ENCODE data around the gene AMPD3. TPM values are rescaled to one million over a fixed set of nuclear protein-coding genes. Genes with fewer than 3 reads are reported as not detected.
"Not testable (repeated sequence)": the region's sequence is repeated elsewhere in the genome, so short reads cannot be mapped to it uniquely, and the experiment has no call there.

AMPD3 gene
- total and polyA plus RNA-seq, 2 of the 13 experiments (the other 11 are each of a cell fraction or from before 2014, with no cell fraction given), result 0.33 to 2.3 TPM

DNA sequence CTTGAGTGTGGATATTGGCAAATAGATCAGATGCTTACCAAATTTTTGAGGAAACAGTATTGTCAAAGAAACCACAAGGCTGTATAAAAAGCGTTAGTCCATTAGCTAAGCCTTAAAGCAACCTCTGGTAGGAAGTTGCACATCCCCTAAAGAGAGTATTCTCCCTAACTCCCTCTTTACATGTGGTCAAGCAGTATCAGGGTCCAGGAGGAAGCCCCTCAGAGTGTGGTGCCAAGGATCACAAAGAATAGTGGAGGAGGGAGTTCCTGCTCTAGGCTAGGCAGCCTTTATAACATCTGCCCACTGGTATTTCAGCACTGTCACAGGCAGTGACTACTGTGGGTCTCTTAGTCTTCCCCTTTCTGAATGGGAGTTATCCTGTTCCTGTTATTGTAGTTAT lies 18.8 kb upstream of the AMPD3 start (continued):
- TF ChIP-seq ZBTB21 (CRISPR knock-in tag; IDR thresholded peaks at IDR 0.05) (no peak), MAF1 (CRISPR knock-in tag; IDR thresholded peaks at IDR 0.05; ENCODE audit: borderline replicate concordance) (no peak), KLF9 (CRISPR knock-in tag; IDR thresholded peaks at IDR 0.05; ENCODE audit: low read depth) (no peak), PHF5A (CRISPR knock-in tag; IDR thresholded peaks at IDR 0.05; ENCODE audit: low read depth, unreplicated experiment) (no peak), ZNF776 (CRISPR knock-in tag; IDR thresholded peaks at IDR 0.05) (no peak), ZNF574 (CRISPR knock-in tag; IDR thresholded peaks at IDR 0.05) (no peak)
- TF ChIP-seq, protein P1, sequence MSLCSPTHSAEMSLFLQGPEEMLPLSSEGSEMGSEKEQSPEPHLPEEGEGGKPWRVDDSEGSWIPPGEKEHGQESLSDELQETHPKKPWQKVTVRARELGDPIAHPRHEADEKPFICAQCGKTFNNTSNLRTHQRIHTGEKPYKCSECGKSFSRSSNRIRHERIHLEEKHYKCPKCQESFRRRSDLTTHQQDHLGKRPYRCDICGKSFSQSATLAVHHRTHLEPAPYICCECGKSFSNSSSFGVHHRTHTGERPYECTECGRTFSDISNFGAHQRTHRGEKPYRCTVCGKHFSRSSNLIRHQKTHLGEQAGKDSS (CRISPR knock-in tag; IDR thresholded peaks at IDR 0.05; ENCODE audit: borderline replicate concordance, low read depth), result no peak

DNA sequence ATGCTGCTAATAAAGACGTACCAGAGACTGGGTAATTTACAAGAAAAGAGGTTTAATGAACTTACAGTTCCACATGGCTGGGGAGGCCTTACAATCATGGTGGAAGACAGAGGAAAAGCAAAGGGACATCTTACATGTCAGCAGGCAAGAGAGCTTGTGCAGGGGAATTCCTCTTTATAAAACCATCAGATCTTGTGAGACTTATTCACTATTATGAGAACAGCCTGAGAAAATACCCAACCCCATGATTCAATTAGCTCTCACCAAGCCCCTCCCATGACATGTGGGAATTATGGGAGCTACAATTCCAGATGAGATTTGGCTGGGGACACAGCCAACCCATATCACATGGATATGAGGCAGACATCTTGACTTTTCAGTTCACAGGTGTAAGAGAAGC lies 18.4 kb upstream of the AMPD3 start:
- ATAC-seq; H3K27ac ChIP-seq (ENCODE audit: extremely low read length, insufficient read depth, low read length); H3K4me3 ChIP-seq (replicated peaks in 1 of 3; ENCODE audit: insufficient read depth in 1 of 3, low read depth in 2 of 3, low read length in 3 of 3); H3K27me3 ChIP-seq (ENCODE audit: control insufficient read depth in 1 of 2, insufficient read depth in 2 of 2, low read length in 2 of 2); H4K20me1 ChIP-seq (ENCODE audit: insufficient read depth, low read length); H3K9me3 ChIP-seq (ENCODE audit: low read length); FAIRE-seq; DNase-seq (ENCODE audit: low spot score); H2AFZ ChIP-seq (ENCODE audit: low read length); intact Hi-C loops (cut with micrococcal nuclease; ENCODE audit: unreplicated experiment); H3K79me2 ChIP-seq (ENCODE audit: insufficient read depth, low read length); H3K4me2 ChIP-seq (ENCODE audit: low read depth, low read length); H3K4me1 ChIP-seq (ENCODE audit: insufficient read depth, low read length); in situ Hi-C loops (cut with HindIII; ENCODE audit: extremely low pct_ligation_motif_present, low pct_unique_long_range_greater_than_20kb); H3K36me3 ChIP-seq (replicated peaks in 1 of 2; ENCODE audit: control insufficient read depth in 1 of 2, insufficient read depth in 2 of 2, low read length in 2 of 2); H3K9ac ChIP-seq (ENCODE audit: insufficient read depth, low read depth, low read length); POLR2A ChIA-PET; BruUV-seq (replicated peaks); CTCF ChIA-PET (ENCODE audit: low intra/inter-chr PET ratio, low total read pairs): not testable (repeated sequence)
- WGBS (ENCODE audit: low lambda C conversion rate), result 74% methylated on average over 1 of the region's 1 CpG

All from HepG2 (cell line).